Activated CD8-positive, alpha-beta T cell treated with anti-CD3 and anti-CD28 coated beads for 36 hours (primary cell): ENCODE data around the gene KCTD1. TPM values are rescaled to one million over a fixed set of nuclear protein-coding genes. Genes with fewer than 3 reads are reported as not detected.

Experiments
- ATAC-seq: fragments of 200-7000 bp; cut with Tn5 transposase; one replicate; pipeline ENCODE4 v1.10.0; 2021; ENCODE audit warnings: mild to moderate bottlenecking, moderate library complexity
- CTCF ChIA-PET: fragments of 350-600 bp; sonication (Branson Sonifier 250); formaldehyde crosslinking; loops from one replicate; lab custom pipeline; 2021; ENCODE audit warnings: antibody characterized with exemption; lab: Charles Lee
- POLR2A ChIA-PET: fragments of 350-600 bp; sonication (Branson Sonifier 250); formaldehyde crosslinking; loops from one replicate; lab custom pipeline; 2021; ENCODE audit warnings: antibody characterized with exemption; lab: Charles Lee
- DNase-seq: peaks from one replicate; pipeline ENCODE4 v3.0.0-alpha.2; 2020
- H3K27ac Mint-ChIP-seq: one replicate; pipeline ENCODE4 v1.8.0; 2021; ENCODE audit warnings: mild to moderate bottlenecking, mixed read lengths
- H3K27me3 Mint-ChIP-seq: one replicate; pipeline ENCODE4 v1.8.0; 2021; ENCODE audit warnings: mixed read lengths
- H3K36me3 Mint-ChIP-seq: one replicate; pipeline ENCODE4 v1.8.0; 2021; ENCODE audit warnings: low read depth, mixed read lengths
- H3K4me1 Mint-ChIP-seq: one replicate; pipeline ENCODE4 v1.8.0; 2021; ENCODE audit warnings: low read depth, mixed read lengths
- H3K4me3 Mint-ChIP-seq: one replicate; pipeline ENCODE4 v1.8.0; 2021; ENCODE audit warnings: mild to moderate bottlenecking, moderate library complexity, mixed read lengths
- H3K9me3 Mint-ChIP-seq: one replicate; pipeline ENCODE4 v1.8.0; 2021; ENCODE audit warnings: mixed read lengths
- intact Hi-C: fragments of 100-400 bp; cut with micrococcal nuclease; formaldehyde crosslinking; loops from one replicate; pipeline ENCODE4 v1.10.0; 2022
- total RNA-seq, 2 experiments: library from RNA; stranded (reverse); gene quantifications; one replicate each; pipeline ENCODE4 v1.2.3, GENCODE V29; 2021
- TF ChIP-seq, protein P1 (sequence below): fragments of 200-600 bp; IDR thresholded peaks from one replicate; pipeline ENCODE4 v1.8.0; 2022; ENCODE audit warnings: antibody characterized with exemption, mild to moderate bottlenecking

The KCTD1 gene
- total RNA-seq, 2 experiments from 2014 or later, result 3.4 TPM

DNA sequence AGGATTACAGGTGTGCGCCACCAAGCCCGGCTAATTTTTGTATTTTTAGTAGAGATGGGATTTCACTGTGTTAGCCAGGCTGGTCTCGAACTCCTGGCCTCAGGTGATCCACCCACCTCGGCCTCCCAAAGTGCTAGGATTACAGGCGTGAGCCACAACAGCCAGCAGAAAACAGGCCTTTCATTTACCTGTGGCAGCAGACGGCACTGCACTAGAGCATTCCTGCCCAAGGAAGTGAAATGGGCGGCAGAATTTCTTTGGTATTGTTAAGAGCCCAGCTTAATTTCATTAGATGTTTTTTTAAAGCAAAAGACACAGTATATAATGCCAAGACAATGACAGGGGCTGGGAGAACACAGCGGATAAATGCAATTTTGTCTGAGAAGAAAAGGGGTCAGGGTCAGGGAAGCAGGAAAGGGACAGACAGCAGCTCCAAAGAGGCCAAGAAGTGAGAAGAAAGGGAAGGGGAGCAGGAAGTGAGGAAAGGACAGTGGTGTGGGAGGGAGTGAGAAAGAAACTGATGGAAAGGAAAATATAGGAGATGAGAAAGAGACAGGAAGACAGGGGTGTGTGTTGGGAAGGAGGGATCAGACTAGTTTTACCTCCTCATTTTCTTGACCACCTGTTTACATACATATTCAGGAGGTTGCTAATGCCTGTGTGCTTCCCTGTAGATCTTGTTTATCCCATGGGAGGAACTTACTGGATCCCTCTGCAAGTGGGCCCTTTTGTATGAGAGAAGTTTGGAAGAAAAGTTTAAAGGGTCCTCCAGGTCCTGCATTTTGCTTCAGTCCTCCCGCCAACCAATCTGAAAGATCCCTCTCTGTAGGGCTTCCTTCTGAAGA is 32.5 kb downstream of the KCTD1 start:
- Mint-ChIP-seq H3K27me3 (no peaks in the 10 kb centered on the region), H3K27ac (no peak overlapping the region), H3K9me3 (no peaks in the 10 kb centered on the region), H3K4me1 (no peaks in the 10 kb centered on the region), H3K36me3 (no peaks in the 10 kb centered on the region), H3K4me3 (no peak overlapping the region)
- ChIA-PET POLR2A (interaction anchor here (0.7 kb wide), 1 partner anchor 10 kb away, joined by 3 read pairs; no protein-coding TSS in a partner anchor), CTCF (no interaction called here)
- ATAC-seq (no peak), DNase-seq (no peak)
- TF ChIP-seq, protein P1, sequence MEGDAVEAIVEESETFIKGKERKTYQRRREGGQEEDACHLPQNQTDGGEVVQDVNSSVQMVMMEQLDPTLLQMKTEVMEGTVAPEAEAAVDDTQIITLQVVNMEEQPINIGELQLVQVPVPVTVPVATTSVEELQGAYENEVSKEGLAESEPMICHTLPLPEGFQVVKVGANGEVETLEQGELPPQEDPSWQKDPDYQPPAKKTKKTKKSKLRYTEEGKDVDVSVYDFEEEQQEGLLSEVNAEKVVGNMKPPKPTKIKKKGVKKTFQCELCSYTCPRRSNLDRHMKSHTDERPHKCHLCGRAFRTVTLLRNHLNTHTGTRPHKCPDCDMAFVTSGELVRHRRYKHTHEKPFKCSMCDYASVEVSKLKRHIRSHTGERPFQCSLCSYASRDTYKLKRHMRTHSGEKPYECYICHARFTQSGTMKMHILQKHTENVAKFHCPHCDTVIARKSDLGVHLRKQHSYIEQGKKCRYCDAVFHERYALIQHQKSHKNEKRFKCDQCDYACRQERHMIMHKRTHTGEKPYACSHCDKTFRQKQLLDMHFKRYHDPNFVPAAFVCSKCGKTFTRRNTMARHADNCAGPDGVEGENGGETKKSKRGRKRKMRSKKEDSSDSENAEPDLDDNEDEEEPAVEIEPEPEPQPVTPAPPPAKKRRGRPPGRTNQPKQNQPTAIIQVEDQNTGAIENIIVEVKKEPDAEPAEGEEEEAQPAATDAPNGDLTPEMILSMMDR, result no peak
- intact Hi-C loops, result no loop called here

DNA sequence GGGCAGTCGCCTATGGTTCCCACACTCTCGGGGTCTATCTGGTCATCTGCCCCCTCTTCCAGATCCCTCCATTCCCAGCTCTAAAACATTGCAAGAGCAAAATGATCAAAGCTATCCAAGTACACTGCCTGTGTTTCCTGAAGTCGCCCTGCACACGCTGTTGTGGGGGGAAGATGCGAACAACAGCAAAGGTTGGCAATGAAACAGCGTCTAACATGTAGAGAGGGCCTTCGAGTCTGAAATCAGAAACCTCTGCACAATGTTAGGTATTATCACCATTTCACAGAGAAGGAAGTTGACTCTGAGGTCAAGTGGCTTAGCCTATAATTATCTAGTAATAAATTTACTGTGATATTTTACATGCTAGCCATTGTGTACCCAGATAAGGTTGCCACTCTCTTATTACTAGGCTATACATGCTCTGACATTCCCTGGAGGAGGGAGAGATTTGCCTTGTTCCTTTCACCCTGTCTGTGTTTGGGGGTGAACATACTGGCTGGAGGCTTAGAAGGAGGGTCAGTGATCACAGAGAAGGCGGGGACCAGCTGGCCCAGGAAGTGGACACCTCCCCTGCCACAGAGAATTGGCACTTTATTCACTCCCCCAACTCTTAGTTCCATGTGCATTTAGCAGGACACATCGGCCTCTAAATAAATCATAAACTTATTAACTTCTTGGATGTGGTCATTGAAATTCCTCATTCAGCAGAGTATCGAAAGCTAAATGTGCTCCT is 36.8 kb downstream of the KCTD1 start:
- ATAC-seq, result no peak
- TF ChIP-seq, protein P1, result no peak
- CTCF ChIA-PET, result no interaction called here
- intact Hi-C loops, result no loop called here
- H3K4me1 Mint-ChIP-seq, result no peaks in the 10 kb centered on the region
- DNase-seq, result no peak
- no peaks in the 10 kb centered on the region for H3K27me3 Mint-ChIP-seq
- POLR2A ChIA-PET, result no interaction called here
- H3K4me3 Mint-ChIP-seq, result no peak overlapping the region
- H3K27ac Mint-ChIP-seq, result no peak overlapping the region
- H3K36me3 Mint-ChIP-seq, result no peaks in the 10 kb centered on the region
- no peaks in the 10 kb centered on the region for H3K9me3 Mint-ChIP-seq

DNA sequence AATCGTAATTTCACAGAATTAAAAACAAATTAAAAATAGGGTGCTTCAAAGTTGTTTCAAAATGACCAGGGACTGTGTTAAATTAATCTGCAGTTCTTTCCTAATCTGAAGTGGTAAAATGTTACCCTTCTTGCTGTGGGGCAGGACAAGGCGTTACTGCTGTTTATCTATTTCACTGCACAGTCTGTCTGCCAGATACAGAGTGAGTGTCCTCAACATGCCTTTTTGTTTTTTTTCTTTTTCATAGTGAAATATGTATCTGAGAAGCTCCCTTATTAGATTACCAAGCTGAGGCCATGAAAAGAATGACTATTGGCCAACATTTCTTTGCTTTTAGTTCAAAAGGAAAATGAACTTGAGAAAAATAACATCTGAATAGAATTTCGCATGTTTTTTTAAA is 38.0 kb downstream of the KCTD1 start:
- DNase-seq (no peak), ATAC-seq (no peak)
- Mint-ChIP-seq H3K4me3 (no peak overlapping the region), H3K27me3 (no peaks in the 10 kb centered on the region), H3K27ac (no peak overlapping the region), H3K9me3 (no peaks in the 10 kb centered on the region), H3K36me3 (no peaks in the 10 kb centered on the region), H3K4me1 (no peaks in the 10 kb centered on the region)
- intact Hi-C loops, result no loop called here
- TF ChIP-seq, protein P1, result no peak
- CTCF ChIA-PET, result no interaction called here
- POLR2A ChIA-PET, result no interaction called here

DNA sequence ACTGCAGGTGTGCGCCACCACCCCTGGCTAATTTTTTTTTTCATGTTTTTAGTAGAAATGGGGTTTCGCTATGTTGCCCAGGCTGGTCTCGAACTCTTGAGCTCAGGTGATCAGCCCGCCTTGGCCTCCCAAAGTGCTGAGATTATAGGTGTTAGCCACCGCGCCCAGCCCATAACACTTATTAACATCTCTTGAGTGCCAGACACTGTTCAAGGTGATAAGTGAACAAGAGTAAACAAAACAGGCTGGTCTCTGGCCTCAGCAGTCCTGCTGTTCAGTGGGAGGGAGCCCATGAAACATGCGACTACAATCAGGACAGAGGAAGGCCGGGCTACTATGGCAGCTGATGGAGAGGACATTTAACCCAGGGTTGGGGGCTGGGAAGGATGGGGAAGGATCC is 42.3 kb downstream of the KCTD1 start:
- Mint-ChIP-seq H3K9me3 (no peaks in the 10 kb centered on the region), H3K27ac (no peak overlapping the region), H3K4me1 (peaks cover 2% of the 10 kb centered on the region), H3K36me3 (no peaks in the 10 kb centered on the region), H3K4me3 (no peak overlapping the region), H3K27me3 (no peaks in the 10 kb centered on the region)
- ATAC-seq, result no peak
- no peak for DNase-seq
- ChIA-PET CTCF (no interaction called here), POLR2A (no interaction called here)
- intact Hi-C loops, result no loop called here
- TF ChIP-seq, protein P1, result no peak

DNA sequence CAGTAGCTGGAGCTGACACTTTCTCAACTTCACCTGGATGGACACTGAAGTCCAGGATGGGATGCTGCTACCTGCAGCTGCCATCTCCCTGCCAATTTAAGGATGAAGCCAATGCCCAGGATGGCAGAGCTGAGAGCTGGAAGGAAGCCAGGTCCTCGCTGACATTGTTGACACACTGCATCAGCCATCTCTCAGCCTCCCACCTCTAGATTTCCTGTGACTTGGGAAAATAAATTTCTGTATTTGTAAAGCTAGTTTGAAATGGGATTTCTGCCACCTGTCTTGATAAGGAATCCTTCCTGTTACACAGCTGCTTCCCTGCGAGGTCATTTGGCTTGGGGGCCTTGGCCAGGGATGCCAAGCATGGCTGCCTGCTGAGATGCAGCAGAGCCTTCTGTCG is 43.5 kb downstream of the KCTD1 start:
- no peak for DNase-seq
- Mint-ChIP-seq H3K27ac (no peak overlapping the region), H3K4me3 (no peak overlapping the region), H3K9me3 (no peaks in the 10 kb centered on the region), H3K4me1 (peaks cover 2% of the 10 kb centered on the region), H3K27me3 (no peaks in the 10 kb centered on the region), H3K36me3 (no peaks in the 10 kb centered on the region)
- intact Hi-C loops, result no loop called here
- ChIA-PET CTCF (no interaction called here), POLR2A (no interaction called here)
- TF ChIP-seq, protein P1, result no peak
- ATAC-seq, result no peak
